SK-N-MC (cell line): ENCODE data around the gene DACT1.

Experiments
- FOXP2 ChIP-seq: optimal IDR thresholded peaks from 2 replicates; pipeline ENCODE3; 2011; ENCODE audit warnings: mild to moderate bottlenecking, moderate library complexity; ENCODE audit not compliant: insufficient read depth; ENCODE audit errors: extremely low read length, control extremely low read depth
- POLR2AphosphoS5 ChIP-seq: IDR thresholded peaks from 2 replicates; pipeline ENCODE4 v1.6.1; 2012; ENCODE audit warnings: mild to moderate bottlenecking, low read depth, low read length, borderline replicate concordance

DNA sequence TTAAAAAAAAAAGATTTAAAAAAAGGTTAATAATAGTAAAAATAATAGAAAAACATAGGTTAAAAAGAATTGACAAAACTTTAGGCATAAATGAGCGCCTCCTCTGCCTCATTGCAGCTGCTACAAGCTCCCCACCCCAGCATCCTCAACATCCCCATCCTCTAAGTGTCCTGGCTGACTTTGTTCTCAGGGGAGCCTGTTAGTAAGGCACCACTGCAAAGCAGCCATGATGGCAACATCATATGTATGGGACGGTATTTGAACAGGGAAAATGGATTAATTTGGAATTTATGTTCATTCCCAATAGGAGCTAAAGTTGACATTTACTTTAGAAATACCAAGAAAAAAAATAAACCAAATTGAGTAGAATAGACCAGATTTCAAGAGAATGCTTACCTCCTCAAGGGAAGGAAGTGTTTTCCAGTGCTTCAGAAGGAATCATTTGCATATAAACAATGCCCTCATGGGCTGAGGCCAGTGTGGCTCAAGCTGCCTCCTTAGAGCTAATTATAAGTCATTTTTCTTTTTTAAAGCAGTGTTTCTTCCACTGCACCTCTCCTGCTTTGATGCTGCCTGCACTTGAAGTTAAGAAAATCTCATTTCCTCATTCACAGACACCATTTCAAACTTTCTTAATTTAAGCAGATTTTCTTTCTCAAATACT is 59.6 kb downstream of the DACT1 start:
- TF ChIP-seq FOXP2 (no peak), POLR2AphosphoS5 (no peak)
